Gastroesophageal sphincter (tissue), 4 donors: ENCODE data around the gene HLCS. TPM values are rescaled to one million over a fixed set of nuclear protein-coding genes. Genes with fewer than 3 reads are reported as not detected.

Experiments used
- ATAC-seq: fragments of 150-250 bp; one replicate; pipeline ENCODE4 v1.9.1; 2016; ENCODE audit warnings: mild to moderate bottlenecking, moderate library complexity
- H3K27ac ChIP-seq, 4 donors: fragments of 200-600 bp; sonication (generic) in 3 of 4; 1 replicate in 3 of 4; 2 replicates in 1 of 4; pipeline ENCODE4 v1.5.1; 2016 to 2019
- H3K27me3 ChIP-seq: fragments of 200-600 bp; sonication (generic); one replicate; pipeline ENCODE4 v1.5.1; 2019
- H3K36me3 ChIP-seq, 2 donors: fragments of 200-600 bp; sonication (generic); one replicate each; pipeline ENCODE4 v1.5.1; 2019; ENCODE audit warnings: control low read depth in 1 of 2
- H3K4me1 ChIP-seq, 3 donors: fragments of 200-600 bp; sonication (generic); 1 replicate in 2 of 3; 2 replicates in 1 of 3; pipeline ENCODE4 v1.5.1; 2016 to 2019; ENCODE audit warnings: control low read depth in 2 of 3
- H3K4me3 ChIP-seq, 2 donors: fragments of 200-600 bp; sonication (generic); one replicate each; pipeline ENCODE4 v1.5.1; 2019; ENCODE audit warnings: mild to moderate bottlenecking in 1 of 2, moderate library complexity in 1 of 2
- H3K9me3 ChIP-seq, 3 donors: fragments of 200-600 bp; sonication (generic); one replicate each; pipeline ENCODE4 v1.5.1; 2017 to 2019; ENCODE audit warnings: control low read depth in 2 of 3
- EP300 ChIP-seq: sonication (generic); formaldehyde crosslinking; IDR thresholded peaks from one replicate; pipeline ENCODE4 v1.6.1; 2017; ENCODE audit warnings: antibody characterized with exemption, mild to moderate bottlenecking
- POLR2A ChIP-seq, 2 donors: fragments of 450-650 bp; IDR thresholded peaks; one replicate each; pipeline ENCODE4 v1.6.1; 2017; ENCODE audit warnings: antibody characterized with exemption in 2 of 2, mild to moderate bottlenecking in 2 of 2, moderate library complexity in 1 of 2
- POLR2AphosphoS5 ChIP-seq: sonication (generic); formaldehyde crosslinking; IDR thresholded peaks from one replicate; pipeline ENCODE4 v1.6.1; 2017; ENCODE audit warnings: antibody characterized with exemption
- WGBS, 2 donors: methylation state at CpG; one replicate each; pipeline ENCODE4 v1.1.5; 2018; ENCODE audit warnings: low coverage in 1 of 2; 5-methylcytosine and 5-hydroxymethylcytosine counted together
- total RNA-seq, 4 donors: library from RNA; depleted of rRNA; stranded (reverse); fragments of >200 nt; gene quantifications; one replicate each; pipeline ENCODE4 v1.1.0, GENCODE V29; 2016
- TF ChIP-seq, protein P1 (sequence below), 4 experiments: fragments of 200-600 bp in 2 of 4; fragments of 450-650 bp in 2 of 4; sonication (generic) in 1 of 4; IDR thresholded peaks; one replicate each; pipeline ENCODE4 v1.5.1; 2017 to 2019; ENCODE audit warnings: antibody characterized with exemption in 4 of 4, mild to moderate bottlenecking in 2 of 4, moderate library complexity in 2 of 4

Gene HLCS
- total RNA-seq, 4 donors from 2014 or later = 14.4 to 33.3 (median 24.9) TPM

DNA sequence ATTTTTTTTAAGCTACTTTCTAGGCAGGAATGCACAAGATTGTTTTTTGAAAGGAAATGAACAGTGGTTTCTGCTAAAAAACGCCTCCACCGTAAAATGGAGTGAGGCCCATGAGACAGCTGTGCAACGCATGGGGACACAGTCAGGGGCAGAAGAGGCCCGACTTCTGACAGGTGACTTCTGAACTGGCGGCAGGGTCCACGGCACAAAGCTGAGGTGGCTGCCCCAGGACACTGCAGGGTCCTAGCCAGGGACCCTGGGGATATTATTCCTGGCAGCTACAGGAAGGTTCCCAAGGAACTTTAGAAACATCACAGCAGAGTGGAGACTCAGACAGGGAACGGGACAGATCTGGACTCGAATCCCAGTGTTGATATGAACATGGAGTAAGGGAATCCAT, 192.5 kb downstream of the HLCS start:
- ATAC-seq = no peak
- 53 to 62% methylated on average over 5 to 8 of the region's 8 CpGs for WGBS, 2 donors
- TF ChIP-seq POLR2A (IDR thresholded peaks at IDR 0.05) = no peak
- TF ChIP-seq, protein P1, sequence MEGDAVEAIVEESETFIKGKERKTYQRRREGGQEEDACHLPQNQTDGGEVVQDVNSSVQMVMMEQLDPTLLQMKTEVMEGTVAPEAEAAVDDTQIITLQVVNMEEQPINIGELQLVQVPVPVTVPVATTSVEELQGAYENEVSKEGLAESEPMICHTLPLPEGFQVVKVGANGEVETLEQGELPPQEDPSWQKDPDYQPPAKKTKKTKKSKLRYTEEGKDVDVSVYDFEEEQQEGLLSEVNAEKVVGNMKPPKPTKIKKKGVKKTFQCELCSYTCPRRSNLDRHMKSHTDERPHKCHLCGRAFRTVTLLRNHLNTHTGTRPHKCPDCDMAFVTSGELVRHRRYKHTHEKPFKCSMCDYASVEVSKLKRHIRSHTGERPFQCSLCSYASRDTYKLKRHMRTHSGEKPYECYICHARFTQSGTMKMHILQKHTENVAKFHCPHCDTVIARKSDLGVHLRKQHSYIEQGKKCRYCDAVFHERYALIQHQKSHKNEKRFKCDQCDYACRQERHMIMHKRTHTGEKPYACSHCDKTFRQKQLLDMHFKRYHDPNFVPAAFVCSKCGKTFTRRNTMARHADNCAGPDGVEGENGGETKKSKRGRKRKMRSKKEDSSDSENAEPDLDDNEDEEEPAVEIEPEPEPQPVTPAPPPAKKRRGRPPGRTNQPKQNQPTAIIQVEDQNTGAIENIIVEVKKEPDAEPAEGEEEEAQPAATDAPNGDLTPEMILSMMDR (IDR thresholded peaks at IDR 0.05) = no peak
- TF ChIP-seq EP300 = no peak
- no peak for TF ChIP-seq POLR2AphosphoS5
- no peak overlapping the region for H3K4me3 ChIP-seq
- H3K27me3 ChIP-seq = no peaks in the 10 kb centered on the region
- peaks cover 0 to 13% (median 0%) of the 10 kb centered on the region in 3 donors for H3K4me1 ChIP-seq
- no peak overlapping the region for H3K27ac ChIP-seq
- H3K36me3 ChIP-seq = no peaks in the 10 kb centered on the region
- H3K9me3 ChIP-seq = no peaks in the 10 kb centered on the region

DNA sequence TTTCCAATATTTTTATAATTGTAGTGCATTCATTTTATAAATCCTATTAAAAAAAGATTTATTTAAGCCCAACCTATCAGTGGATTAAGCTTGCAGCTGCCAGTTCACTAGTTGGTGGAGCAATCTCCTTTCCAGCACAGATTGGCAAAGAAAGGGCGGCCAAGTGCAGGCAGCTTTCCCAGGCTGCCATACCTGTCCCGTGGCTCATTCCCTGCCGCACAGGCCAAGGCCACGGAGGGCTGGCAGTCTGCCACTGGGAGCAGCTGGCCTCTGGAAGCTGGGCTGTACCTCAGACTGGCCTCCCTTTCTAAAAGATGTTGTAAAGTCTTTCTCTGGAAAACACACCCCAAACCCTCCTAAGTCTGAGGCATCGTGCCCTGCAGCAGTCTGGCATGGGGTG, 193.4 kb downstream of the HLCS start:
- H3K27ac ChIP-seq = no peak overlapping the region
- no peak for TF ChIP-seq EP300
- TF ChIP-seq POLR2AphosphoS5 = peak; percentile 69
- H3K4me3 ChIP-seq = no peak overlapping the region
- 8% methylated on average over 4 of the region's 5 CpGs; no CpG with 5 or more reads in 1 of the 2 donors for WGBS, 2 donors
- no peaks in the 10 kb centered on the region for H3K27me3 ChIP-seq
- peak; percentile 74 for ATAC-seq
- peaks cover 0 to 13% (median 0%) of the 10 kb centered on the region in 3 donors for H3K4me1 ChIP-seq
- H3K36me3 ChIP-seq = no peaks in the 10 kb centered on the region
- H3K9me3 ChIP-seq = no peaks in the 10 kb centered on the region

DNA sequence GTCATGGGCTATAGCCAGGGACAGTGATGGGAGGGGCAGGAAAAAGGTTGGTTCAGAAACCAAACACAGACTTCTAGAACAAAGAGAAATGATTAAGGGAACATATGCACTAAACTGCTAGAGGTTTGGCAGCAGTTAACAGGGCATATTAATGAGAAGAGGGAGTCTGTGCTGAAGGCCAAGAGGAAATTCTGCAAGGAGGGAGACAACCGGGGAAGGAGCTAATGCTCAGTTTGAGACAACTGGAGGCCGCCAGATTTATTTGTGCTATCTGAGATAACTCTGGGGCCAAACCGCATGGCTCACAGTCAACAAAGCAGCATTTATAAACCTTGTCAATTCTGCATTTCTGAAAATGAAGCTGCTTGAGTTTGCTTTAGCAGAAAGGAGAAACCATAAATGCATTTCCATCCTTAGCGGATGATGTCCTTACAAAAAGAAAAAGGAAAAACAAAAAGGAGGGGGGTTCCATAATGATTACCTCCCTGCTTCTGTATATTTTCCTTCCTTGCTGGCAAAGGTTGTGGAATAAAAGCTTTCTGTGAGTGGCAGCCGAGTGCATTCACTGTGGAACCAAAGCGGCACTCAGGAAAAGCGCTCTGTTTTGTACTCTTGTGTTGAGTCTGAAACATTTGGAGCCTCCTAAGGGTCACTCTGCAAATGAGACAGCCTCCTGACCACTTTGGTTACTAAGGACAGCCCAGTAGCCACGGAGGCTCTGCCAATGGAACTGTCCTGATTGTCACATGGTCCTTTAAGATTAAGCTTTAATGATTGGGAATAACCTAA, 197.2 kb downstream of the HLCS start:
- TF ChIP-seq, protein P1 (IDR thresholded peaks at IDR 0.05) = no peak
- no peak for TF ChIP-seq POLR2AphosphoS5
- WGBS, 2 donors = 61 to 79% methylated on average over 5 to 8 of the region's 8 CpGs
- peaks cover 0 to 9% of the 10 kb centered on the region in 2 donors for H3K36me3 ChIP-seq
- no peak overlapping the region for H3K4me3 ChIP-seq
- H3K27me3 ChIP-seq = no peaks in the 10 kb centered on the region
- ATAC-seq = no peak
- no peaks in the 10 kb centered on the region for H3K9me3 ChIP-seq
- no peak overlapping the region for H3K27ac ChIP-seq
- peaks cover 0 to 13% (median 0%) of the 10 kb centered on the region in 3 donors for H3K4me1 ChIP-seq

DNA sequence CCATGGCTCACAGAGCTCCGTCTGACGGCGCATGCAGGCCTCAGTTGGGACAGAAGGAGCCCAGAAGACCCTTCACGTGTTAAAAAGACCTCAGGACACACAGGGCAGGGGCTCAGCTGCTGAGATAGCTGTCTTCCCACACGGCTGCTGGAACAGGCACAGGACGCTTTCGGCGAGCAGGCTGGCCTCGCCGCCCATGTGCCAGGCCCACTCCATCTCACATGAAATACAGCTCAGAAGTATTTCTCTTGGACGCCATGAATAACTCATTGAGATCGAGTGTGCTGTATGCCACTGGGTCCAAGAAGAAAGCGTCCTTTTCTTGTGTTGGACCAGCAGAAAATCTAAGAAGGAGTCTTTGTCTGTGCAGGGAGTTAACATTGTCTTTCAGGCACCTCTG, 198.0 kb downstream of the HLCS start:
- no peak overlapping the region for H3K4me3 ChIP-seq
- H3K4me1 ChIP-seq = peaks cover 0 to 7% (median 0%) of the 10 kb centered on the region in 3 donors
- H3K27ac ChIP-seq = no peak overlapping the region
- H3K27me3 ChIP-seq = no peaks in the 10 kb centered on the region
- TF ChIP-seq, protein P1 (IDR thresholded peaks at IDR 0.05) = no peak
- no peak for TF ChIP-seq EP300
- TF ChIP-seq POLR2AphosphoS5 = no peak
- no peak for TF ChIP-seq POLR2A (IDR thresholded peaks at IDR 0.05)
- no peaks in the 10 kb centered on the region for H3K9me3 ChIP-seq
- ATAC-seq = no peak
- peaks cover 0 to 17% of the 10 kb centered on the region in 2 donors for H3K36me3 ChIP-seq
- WGBS, 2 donors = 100% methylated on average over 1 of the region's 13 CpGs; no CpG with 5 or more reads in 1 of the 2 donors

DNA sequence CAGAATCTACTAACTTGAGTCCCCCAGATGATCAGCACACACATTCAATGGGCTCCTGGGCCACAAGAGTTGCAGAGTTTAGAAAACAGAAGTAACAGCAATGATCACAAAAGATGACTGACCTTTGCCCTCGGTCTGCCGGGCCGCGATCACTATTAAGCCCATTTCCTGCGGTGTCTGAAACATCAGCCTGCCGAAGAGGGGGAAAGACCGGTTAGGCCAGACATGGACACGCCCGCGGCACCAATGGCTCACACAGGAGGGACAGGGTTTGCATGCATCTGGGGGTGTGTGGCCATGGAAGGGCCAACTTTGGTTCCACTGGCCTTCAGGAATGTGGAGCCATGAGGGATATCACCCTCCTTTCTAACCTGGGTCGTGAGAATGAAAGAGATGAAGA, 199.4 kb downstream of the HLCS start:
- TF ChIP-seq POLR2A (IDR thresholded peaks at IDR 0.05) (no peak), EP300 (no peak), POLR2AphosphoS5 (no peak)
- TF ChIP-seq, protein P1 (IDR thresholded peaks at IDR 0.05) = no peak
- no peaks in the 10 kb centered on the region for H3K27me3 ChIP-seq
- WGBS, 2 donors = 86 to 100% methylated on average over 1 to 4 of the region's 11 CpGs
- no peak overlapping the region for H3K4me3 ChIP-seq
- H3K36me3 ChIP-seq = peaks cover 0 to 24% of the 10 kb centered on the region in 2 donors
- H3K9me3 ChIP-seq = no peaks in the 10 kb centered on the region
- no peak overlapping the region for H3K27ac ChIP-seq
- no peaks in the 10 kb centered on the region for H3K4me1 ChIP-seq
- no peak for ATAC-seq
